ENCODE data around the gene MDFI. TPM values are rescaled to one million over a fixed set of nuclear protein-coding genes. Genes with fewer than 3 reads are reported as not detected.

The MDFI gene
- total RNA-seq, 4 donors from 2014 or later = 0.83 to 4.6 (median 3.5) TPM

DNA sequence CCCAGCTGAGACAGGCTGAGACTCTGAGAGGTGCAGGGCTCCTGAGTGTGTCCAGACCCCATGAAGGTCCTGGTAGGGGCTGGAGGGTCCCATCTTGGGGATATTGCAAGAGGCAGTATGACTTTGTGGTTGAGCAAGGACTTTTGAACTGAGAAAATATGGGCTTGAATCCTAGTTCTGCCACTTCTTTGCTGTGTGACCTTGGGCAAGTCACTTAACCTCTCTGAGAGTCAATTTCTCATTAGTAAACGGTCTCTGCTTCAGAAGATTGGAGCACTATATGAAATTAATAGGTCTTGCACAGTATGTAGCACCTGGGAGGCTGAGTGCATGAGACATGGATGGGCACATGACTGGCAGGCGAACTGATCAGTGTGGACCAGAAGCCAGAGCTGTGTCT is 54.5 kb downstream of the MDFI start:
- Histone ChIP-seq H3K36me3 (peaks cover 22 to 47% (median 36%) of the 10 kb centered on the region in 4 donors), H3K9me3 (no peaks in the 10 kb centered on the region), H3K27me3 (no peaks in the 10 kb centered on the region), H3K4me1 (peaks cover 20 to 56% (median 27%) of the 10 kb centered on the region in 4 donors), H3K4me3 (no peak overlapping the region), H3K27ac (replicated peaks in 1 of 4) (no peak overlapping the region)
- DNase-seq (ENCODE audit: extremely low spot score) = no peak
- intact Hi-C loops (cut with DNase I) = no loop called here
- TF ChIP-seq POLR2A (IDR thresholded peaks at IDR 0.05; ENCODE audit: low read depth) (no peak), POLR2AphosphoS5 (IDR thresholded peaks at IDR 0.05) (no peak)
- 100% methylated on average over 2 of the region's 2 CpGs for WGBS

DNA sequence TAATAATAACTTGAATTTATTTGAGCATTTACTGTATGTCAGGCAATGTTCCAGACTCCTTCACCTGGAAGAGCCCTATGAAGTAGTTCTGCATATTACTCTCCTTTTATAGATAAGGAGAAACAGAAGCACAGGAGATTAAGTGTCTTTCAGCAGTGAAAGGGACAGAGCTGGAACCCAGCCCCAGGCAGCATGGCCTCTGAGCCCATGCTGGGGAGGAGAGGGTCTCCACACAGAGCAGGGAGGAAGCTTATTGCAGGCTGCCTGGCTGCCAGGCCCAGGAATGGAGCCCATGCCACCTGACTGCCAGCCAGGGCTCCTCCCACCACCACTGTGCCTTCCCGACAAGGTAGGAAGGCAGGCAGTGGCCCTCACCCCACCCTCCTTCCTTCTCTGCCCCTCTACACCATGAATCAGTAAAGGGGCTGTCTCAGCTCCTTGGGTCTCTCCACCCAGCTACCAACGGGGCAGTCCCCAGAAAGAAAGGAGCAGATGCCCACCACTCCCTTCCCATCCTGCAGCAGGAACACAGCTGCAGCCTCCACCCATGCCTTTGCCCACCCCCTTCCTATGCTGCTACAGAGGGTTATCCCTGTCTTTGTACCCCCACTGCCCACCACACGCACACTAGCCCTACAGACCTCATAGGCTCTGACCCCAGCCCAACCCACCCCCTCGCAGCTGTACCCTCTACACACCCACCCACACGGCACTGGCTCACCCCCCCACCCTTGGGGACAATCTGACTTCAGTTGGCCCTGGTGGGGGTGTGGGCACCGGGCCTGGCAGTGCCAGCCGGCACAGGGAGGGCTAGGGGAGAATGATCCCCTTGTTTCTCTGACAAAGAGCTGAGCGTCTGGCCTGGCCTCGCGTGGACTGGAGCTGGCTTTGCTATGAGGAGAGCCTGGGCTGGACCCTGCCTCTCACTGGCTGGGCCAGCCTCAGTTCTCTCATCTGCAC is 55.3 kb downstream of the MDFI start:
- intact Hi-C loops (cut with DNase I) = no loop called here
- H3K27me3 ChIP-seq = no peaks in the 10 kb centered on the region
- WGBS = 76% methylated on average over 5 of the region's 10 CpGs
- no peak overlapping the region for H3K4me3 ChIP-seq
- TF ChIP-seq, protein P1, sequence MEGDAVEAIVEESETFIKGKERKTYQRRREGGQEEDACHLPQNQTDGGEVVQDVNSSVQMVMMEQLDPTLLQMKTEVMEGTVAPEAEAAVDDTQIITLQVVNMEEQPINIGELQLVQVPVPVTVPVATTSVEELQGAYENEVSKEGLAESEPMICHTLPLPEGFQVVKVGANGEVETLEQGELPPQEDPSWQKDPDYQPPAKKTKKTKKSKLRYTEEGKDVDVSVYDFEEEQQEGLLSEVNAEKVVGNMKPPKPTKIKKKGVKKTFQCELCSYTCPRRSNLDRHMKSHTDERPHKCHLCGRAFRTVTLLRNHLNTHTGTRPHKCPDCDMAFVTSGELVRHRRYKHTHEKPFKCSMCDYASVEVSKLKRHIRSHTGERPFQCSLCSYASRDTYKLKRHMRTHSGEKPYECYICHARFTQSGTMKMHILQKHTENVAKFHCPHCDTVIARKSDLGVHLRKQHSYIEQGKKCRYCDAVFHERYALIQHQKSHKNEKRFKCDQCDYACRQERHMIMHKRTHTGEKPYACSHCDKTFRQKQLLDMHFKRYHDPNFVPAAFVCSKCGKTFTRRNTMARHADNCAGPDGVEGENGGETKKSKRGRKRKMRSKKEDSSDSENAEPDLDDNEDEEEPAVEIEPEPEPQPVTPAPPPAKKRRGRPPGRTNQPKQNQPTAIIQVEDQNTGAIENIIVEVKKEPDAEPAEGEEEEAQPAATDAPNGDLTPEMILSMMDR (IDR thresholded peaks at IDR 0.05) = no peak
- TF ChIP-seq POLR2A (IDR thresholded peaks at IDR 0.05; ENCODE audit: low read depth) (no peak), EP300 (IDR thresholded peaks at IDR 0.05) (no peak), POLR2AphosphoS5 (IDR thresholded peaks at IDR 0.05) (no peak)
- DNase-seq (ENCODE audit: extremely low spot score) = no peak
- H3K36me3 ChIP-seq = peaks cover 13 to 39% (median 28%) of the 10 kb centered on the region in 4 donors
- no peaks in the 10 kb centered on the region for H3K9me3 ChIP-seq
- peaks cover 28 to 56% (median 35%) of the 10 kb centered on the region in 4 donors for H3K4me1 ChIP-seq
- no peak overlapping the region for H3K27ac ChIP-seq (replicated peaks in 1 of 4)

DNA sequence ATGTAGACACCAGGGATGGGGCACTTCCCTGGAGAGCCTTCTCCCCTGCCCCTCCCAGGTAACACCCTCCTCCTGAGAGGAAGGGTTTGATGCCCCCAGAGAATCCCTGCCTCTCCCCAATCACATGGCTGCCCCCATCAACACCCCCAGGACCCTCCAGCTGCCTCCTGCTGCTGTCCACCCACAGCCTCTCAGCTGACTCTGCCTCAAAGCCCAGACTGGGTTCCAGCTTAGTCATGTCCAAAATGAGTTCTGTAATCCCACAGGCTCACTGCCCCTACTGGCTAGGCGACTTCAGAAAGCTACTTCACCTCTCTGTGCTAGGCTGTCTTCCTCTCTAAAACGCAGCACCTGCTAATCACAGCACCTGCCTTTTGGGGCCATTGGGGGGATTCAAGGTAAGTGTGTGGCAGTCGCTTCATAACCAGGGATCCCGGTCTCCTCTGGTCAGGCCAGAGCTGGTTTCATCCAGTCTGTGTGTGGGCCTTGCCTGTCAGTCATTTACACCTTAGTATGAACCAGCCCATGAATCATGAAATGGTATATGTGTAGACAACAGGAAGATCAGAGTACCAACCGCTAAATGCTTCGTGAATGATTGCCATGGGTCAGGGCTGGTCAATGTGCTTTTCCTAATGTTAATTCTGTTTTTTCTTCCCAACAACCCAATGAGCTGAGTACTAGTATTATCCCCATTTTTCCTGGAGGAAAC is 56.7 kb downstream of the MDFI start:
- TF ChIP-seq EP300 (IDR thresholded peaks at IDR 0.05) = no peak
- no peak for TF ChIP-seq POLR2AphosphoS5 (IDR thresholded peaks at IDR 0.05)
- TF ChIP-seq, protein P1 (IDR thresholded peaks at IDR 0.05) = no peak
- no peak for TF ChIP-seq POLR2A (IDR thresholded peaks at IDR 0.05; ENCODE audit: low read depth)
- WGBS = 96% methylated on average over 5 of the region's 6 CpGs
- intact Hi-C loops (cut with DNase I) = no loop called here
- H3K36me3 ChIP-seq = peaks cover 10 to 25% (median 15%) of the 10 kb centered on the region in 4 donors
- H3K27ac ChIP-seq (replicated peaks in 1 of 4) = no peak overlapping the region
- no peaks in the 10 kb centered on the region for H3K27me3 ChIP-seq
- no peak for DNase-seq (ENCODE audit: extremely low spot score)
- H3K4me1 ChIP-seq = peaks cover 31 to 51% (median 37%) of the 10 kb centered on the region in 4 donors
- no peaks in the 10 kb centered on the region for H3K9me3 ChIP-seq
- H3K4me3 ChIP-seq = no peak overlapping the region

DNA sequence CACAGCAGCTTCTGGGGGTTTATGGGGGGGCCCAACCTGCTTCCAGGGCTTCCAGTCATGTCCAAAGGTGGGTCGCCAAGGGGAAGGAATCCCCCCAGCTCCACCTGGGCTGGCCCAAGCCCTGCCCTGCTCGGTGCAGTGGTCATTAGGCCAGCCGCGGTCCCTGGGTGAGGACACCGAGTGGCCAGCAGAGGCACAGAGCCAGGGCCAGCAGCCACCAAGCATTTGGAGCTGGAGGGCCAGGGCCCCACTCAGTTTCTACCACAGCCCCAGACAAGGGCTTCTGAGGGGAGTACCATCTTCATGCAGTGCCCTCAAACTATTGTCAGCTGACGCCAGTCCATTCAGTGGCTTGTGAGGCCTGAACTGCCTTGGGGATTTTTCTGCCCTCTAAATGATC is 57.6 kb downstream of the MDFI start:
- Histone ChIP-seq H3K9me3 (no peaks in the 10 kb centered on the region), H3K27me3 (no peaks in the 10 kb centered on the region), H3K4me1 (peaks cover 35 to 55% (median 40%) of the 10 kb centered on the region in 4 donors), H3K36me3 (peaks cover 3 to 16% (median 7%) of the 10 kb centered on the region in 4 donors), H3K4me3 (no peak overlapping the region), H3K27ac (replicated peaks in 1 of 4) (no peak overlapping the region)
- 73% methylated on average over 4 of the region's 6 CpGs for WGBS
- intact Hi-C loops (cut with DNase I) = no loop called here
- no peak for DNase-seq (ENCODE audit: extremely low spot score)
- TF ChIP-seq, protein P1 (IDR thresholded peaks at IDR 0.05) = no peak
- no peak for TF ChIP-seq POLR2AphosphoS5 (IDR thresholded peaks at IDR 0.05)
- no peak for TF ChIP-seq POLR2A (IDR thresholded peaks at IDR 0.05; ENCODE audit: low read depth)
- TF ChIP-seq EP300 (IDR thresholded peaks at IDR 0.05) = no peak

DNA sequence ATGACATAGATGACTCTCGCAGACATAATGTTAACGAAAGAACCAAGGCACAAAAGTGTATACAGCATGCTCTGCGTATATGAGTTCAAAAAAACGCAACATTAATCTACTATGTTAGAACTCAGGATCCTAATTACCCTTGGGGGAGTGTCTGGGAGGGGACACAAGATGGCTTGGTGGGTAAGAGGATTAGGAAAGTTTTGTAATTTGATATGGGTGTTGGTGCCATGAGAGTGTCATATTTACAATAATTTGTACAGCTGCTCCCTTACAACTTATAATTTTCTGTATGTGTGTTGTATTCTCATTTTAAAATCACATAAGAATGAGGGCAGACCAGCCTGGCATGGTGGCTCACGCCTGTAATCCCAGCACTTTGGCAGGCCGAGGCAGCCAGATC is 58.5 kb downstream of the MDFI start:
- TF ChIP-seq POLR2A (IDR thresholded peaks at IDR 0.05; ENCODE audit: low read depth) = no peak
- TF ChIP-seq, protein P1 (IDR thresholded peaks at IDR 0.05) = no peak
- 92% methylated on average over 6 of the region's 6 CpGs for WGBS
- H3K4me1 ChIP-seq = peaks cover 41 to 61% (median 49%) of the 10 kb centered on the region in 4 donors

More for the DNA sequence above, 58.5 kb downstream of the MDFI start:
- no peak for DNase-seq (ENCODE audit: extremely low spot score)
- Histone ChIP-seq H3K9me3 (no peaks in the 10 kb centered on the region), H3K27me3 (no peaks in the 10 kb centered on the region), H3K4me3 (no peak overlapping the region), H3K36me3 (peaks cover 0 to 10% (median 3%) of the 10 kb centered on the region in 4 donors), H3K27ac (replicated peaks in 1 of 4) (no peak overlapping the region)
- intact Hi-C loops (cut with DNase I) = no loop called here

Data from esophagus muscularis mucosa (tissue), 4 donors.